GM18502 (cell line): ENCODE measurements around the gene SRPK2.
"Not testable (repeated sequence)": the region's sequence is repeated elsewhere in the genome, so short reads cannot be mapped to it uniquely, and the experiment has no call there.

Source experiments
- ATAC-seq: cut with Tn5 transposase; IDR thresholded peaks from one replicate; pipeline ENCODE4 v1.9.1; 2021; ENCODE audit warnings: mild to moderate bottlenecking; ENCODE audit not compliant: unreplicated experiment, poor library complexity

SRPK2 gene

GRCh38 chr7:105270117-105270516 lies 118.6 kb downstream of the SRPK2 start:
- no peak for ATAC-seq

- peak; percentile 47 for ATAC-seq
Observed at GRCh38 chr7:105269397-105269796, 119.3 kb downstream of the SRPK2 start.

- peak; percentile 80 for ATAC-seq
Observed at GRCh38 chr7:105268511-105269392, 120.0 kb downstream of the SRPK2 start.

- peak; percentile 52 for ATAC-seq
Observed at GRCh38 chr7:105268056-105268455, 120.7 kb downstream of the SRPK2 start.

- ATAC-seq = no peak
Observed at GRCh38 chr7:105267244-105267643, 121.5 kb downstream of the SRPK2 start.

- ATAC-seq = no peak
Observed at GRCh38 chr7:105264707-105265106, 124.0 kb downstream of the SRPK2 start.

GRCh38 chr7:105261689-105262088 lies 127.0 kb downstream of the SRPK2 start:
- ATAC-seq = no peak

- not testable (repeated sequence) for ATAC-seq
Observed at GRCh38 chr7:105260201-105260871, 128.4 kb downstream of the SRPK2 start.

GRCh38 chr7:105258919-105259318 lies 129.8 kb downstream of the SRPK2 start:
- ATAC-seq = not testable (repeated sequence)

GRCh38 chr7:105257338-105257737 lies 131.4 kb downstream of the SRPK2 start:
- ATAC-seq = no peak

- no peak for ATAC-seq
Observed at GRCh38 chr7:105256761-105257231, 131.9 kb downstream of the SRPK2 start.

GRCh38 chr7:105250706-105251105 lies 138.0 kb downstream of the SRPK2 start:
- ATAC-seq = no peak

- ATAC-seq = no peak
Observed at GRCh38 chr7:105250239-105250638, 138.5 kb downstream of the SRPK2 start.

- no peak for ATAC-seq
Observed at GRCh38 chr7:105249216-105249615, 139.5 kb downstream of the SRPK2 start.

- ATAC-seq = no peak
Observed at GRCh38 chr7:105246679-105247078, 142.0 kb downstream of the SRPK2 start.

- ATAC-seq = no peak
Observed at GRCh38 chr7:105246256-105246655, 142.5 kb downstream of the SRPK2 start.

- no peak for ATAC-seq
Observed at GRCh38 chr7:105245398-105246114, 143.2 kb downstream of the SRPK2 start.

- ATAC-seq = no peak
Observed at GRCh38 chr7:105244594-105244993, 144.1 kb downstream of the SRPK2 start.

GRCh38 chr7:105241198-105241597 lies 147.5 kb downstream of the SRPK2 start:
- ATAC-seq = no peak

- ATAC-seq = no peak
Observed at GRCh38 chr7:105238198-105238765, 150.4 kb downstream of the SRPK2 start.
